GM23338 (cell line): ENCODE measurements around the gene TMSB15C.

Experiments used
- POLR2AphosphoS5 ChIP-seq: IDR thresholded peaks from 2 replicates; pipeline ENCODE4 v1.6.1; 2016; ENCODE audit warnings: antibody characterized with exemption, low read depth
- TF ChIP-seq, protein P1 (sequence below), 2 experiments: fragments of 200-600 bp in 1 of 2; sonication (generic) in 1 of 2; conservative IDR thresholded peaks; 2 replicates each; pipeline versions ENCODE4 v1.5.1 to v1.6.1; 2016 to 2017; ENCODE audit warnings: antibody characterized with exemption in 2 of 2, low read depth in 2 of 2, mild to moderate bottlenecking in 2 of 2, moderate library complexity in 1 of 2
- TF ChIP-seq, protein P2 (sequence below): IDR thresholded peaks from 2 replicates; pipeline ENCODE4 v1.6.1; 2016; ENCODE audit warnings: antibody characterized with exemption

DNA sequence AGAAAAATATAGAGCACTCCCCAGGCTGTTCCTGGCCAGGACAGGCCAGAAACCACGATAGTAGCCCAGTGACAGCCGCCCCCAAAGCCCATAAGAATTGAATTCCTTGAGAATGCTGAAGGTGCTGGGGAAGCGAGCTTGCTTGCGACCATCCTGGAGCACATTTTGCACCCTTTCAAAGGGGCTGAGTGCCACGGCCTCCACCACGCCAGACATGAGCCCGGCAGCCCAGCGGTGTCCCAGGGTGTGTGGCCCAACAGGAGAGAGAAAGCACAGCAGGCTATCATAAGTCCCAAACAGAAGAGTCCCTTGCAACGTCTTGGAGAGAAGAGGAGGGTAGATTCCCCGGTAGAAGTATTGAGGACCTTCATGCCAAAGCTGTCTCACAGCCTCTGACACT is 28.6 kb upstream of the TMSB15C start:
- TF ChIP-seq, protein P1, sequence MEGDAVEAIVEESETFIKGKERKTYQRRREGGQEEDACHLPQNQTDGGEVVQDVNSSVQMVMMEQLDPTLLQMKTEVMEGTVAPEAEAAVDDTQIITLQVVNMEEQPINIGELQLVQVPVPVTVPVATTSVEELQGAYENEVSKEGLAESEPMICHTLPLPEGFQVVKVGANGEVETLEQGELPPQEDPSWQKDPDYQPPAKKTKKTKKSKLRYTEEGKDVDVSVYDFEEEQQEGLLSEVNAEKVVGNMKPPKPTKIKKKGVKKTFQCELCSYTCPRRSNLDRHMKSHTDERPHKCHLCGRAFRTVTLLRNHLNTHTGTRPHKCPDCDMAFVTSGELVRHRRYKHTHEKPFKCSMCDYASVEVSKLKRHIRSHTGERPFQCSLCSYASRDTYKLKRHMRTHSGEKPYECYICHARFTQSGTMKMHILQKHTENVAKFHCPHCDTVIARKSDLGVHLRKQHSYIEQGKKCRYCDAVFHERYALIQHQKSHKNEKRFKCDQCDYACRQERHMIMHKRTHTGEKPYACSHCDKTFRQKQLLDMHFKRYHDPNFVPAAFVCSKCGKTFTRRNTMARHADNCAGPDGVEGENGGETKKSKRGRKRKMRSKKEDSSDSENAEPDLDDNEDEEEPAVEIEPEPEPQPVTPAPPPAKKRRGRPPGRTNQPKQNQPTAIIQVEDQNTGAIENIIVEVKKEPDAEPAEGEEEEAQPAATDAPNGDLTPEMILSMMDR (conservative IDR thresholded peaks at IDR 0.05; ENCODE audit: low read depth in 2 of 2), result no peak
- TF ChIP-seq, protein P2, sequence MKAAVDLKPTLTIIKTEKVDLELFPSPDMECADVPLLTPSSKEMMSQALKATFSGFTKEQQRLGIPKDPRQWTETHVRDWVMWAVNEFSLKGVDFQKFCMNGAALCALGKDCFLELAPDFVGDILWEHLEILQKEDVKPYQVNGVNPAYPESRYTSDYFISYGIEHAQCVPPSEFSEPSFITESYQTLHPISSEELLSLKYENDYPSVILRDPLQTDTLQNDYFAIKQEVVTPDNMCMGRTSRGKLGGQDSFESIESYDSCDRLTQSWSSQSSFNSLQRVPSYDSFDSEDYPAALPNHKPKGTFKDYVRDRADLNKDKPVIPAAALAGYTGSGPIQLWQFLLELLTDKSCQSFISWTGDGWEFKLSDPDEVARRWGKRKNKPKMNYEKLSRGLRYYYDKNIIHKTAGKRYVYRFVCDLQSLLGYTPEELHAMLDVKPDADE, result no peak
- TF ChIP-seq POLR2AphosphoS5, result no peak
